EL (cell line): Measurements from ENCODE around the gene ST6GALNAC4.

Source experiments
- DNase-seq: peaks from one replicate; pipeline ENCODE4 v3.0.0-alpha.2; 2016

Gene ST6GALNAC4

DNA sequence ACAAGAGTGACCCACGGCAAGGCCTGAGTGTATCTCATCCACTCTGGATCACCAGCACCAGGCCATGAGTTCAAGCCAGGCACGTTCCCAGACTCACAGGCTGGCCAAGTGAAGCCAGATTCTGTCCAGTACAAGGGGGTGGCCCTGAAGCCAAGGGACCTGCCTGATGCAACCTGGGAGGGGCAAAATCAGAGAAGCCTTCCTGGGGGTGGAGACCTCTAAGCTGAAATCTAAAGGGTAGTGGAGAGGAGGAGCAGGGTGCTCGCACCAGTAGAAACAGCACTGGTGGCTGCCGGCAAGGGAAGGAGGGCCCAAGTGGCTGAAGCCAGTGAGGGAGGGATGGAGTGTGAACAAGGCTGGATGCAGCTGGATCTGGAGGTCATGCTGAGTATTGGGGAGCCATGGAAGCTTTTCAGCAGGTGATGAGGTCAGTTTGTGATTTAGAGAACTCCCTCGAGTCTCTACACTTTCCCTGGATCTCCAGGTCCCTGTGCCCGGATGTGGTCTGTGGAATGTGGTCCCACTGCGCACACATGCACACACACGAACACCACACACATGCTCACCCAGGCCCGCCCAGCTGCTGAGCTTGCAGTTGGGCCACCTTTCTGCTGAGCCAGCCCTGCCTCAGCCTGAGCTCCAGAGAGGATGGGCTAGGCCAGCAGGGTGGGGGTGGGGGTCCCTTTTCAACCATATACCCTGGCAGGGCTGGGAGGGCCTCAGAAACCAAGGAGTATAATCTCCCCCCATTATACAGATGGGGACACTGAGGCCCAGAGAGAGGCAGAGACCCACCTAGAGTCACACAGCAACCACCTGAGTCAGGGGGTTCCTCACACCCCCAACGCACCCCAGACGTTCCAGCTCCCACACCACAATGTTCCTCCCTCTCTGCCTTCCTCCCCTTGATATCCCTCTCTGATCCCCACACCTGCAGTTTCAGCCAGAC is 12.1 kb upstream of the ST6GALNAC4 start:
- peak; percentile 32 for DNase-seq

DNA sequence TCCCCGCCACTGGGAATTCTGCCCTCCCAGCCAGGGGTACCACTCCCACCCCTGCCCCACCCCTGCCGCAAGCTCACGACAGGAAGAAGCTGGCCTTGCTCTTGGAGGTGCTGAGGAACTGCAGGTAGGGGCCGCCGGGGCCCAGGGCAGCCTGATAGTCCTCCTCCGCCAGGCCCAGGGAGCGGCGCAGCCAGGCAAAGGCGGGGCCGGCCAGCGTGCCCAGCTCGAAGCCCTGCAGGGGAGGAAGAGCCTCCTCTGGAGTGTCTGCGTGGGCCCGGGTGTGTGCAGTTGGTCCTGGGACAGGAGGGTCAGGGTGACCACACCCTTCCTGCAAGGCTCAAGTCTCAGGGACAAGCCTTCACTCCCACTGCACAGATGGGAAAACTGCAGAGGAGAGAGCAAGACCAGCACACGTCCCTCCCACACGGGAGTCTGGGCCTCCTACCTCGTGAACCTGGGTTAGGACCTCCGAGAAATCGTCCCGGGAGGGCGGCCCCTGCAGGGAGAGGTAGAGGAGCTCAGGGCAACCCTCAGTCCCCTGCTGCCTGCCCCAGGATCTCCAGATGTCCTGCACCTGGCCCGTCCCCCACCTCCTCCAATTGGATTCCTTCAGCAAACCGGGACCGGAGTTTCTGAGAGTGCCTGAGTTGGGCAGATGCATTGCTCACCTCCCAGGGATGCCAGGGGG is 11.3 kb upstream of the ST6GALNAC4 start:
- DNase-seq, result no peak

DNA sequence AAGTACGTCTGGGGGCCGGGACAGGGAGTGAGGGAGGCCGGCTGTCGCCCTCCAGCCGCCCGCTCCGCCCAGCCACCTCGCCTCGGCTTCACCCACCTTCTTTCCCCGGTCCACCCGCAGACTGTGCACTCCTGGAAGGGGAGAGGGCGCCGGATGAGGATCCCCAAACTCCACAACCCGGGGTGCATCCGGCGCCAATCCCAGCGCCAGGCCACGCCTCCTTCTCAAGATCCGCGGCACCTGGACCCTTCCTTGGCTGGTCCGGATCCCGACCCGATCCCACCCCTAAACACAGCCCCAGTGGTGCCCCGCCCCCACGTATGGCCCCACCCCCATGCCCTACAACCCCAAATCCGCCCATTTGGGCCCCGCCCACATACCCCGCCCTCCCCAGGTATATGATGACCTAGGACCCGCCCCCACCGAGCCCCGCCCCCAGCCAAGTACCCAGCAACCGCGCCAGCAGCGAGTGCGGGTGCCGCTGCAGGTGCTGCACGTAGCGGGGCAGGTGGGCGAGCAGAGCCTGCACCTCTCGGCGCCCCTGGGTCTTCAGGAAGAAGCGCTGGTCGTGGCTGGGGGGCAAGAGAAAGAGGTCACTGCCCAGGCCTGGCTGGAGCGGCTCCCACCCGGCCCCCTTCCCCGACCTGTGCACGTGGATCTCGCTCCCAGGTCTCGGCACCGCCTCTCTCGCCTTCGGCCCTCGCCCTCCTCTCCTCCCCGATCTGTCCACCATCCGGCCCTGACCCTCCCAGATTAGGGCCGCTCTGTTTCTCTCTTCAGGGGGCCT is 10.6 kb upstream of the ST6GALNAC4 start:
- no peak for DNase-seq

DNA sequence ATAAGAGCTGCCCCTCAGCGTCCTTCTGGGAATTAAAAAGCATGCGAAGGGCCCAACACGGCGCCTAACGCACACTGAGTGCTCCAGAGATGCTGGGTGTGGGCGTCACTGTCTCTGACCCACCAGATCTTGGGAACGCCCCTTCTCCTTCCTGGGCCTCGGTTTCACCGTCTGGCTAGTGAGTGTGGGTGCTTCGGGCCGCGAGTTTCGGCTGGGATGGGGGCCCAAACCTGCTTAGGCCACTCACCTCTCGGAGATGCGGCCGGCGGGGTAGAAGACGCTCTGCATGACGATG is 10.0 kb upstream of the ST6GALNAC4 start:
- DNase-seq, result no peak

DNA sequence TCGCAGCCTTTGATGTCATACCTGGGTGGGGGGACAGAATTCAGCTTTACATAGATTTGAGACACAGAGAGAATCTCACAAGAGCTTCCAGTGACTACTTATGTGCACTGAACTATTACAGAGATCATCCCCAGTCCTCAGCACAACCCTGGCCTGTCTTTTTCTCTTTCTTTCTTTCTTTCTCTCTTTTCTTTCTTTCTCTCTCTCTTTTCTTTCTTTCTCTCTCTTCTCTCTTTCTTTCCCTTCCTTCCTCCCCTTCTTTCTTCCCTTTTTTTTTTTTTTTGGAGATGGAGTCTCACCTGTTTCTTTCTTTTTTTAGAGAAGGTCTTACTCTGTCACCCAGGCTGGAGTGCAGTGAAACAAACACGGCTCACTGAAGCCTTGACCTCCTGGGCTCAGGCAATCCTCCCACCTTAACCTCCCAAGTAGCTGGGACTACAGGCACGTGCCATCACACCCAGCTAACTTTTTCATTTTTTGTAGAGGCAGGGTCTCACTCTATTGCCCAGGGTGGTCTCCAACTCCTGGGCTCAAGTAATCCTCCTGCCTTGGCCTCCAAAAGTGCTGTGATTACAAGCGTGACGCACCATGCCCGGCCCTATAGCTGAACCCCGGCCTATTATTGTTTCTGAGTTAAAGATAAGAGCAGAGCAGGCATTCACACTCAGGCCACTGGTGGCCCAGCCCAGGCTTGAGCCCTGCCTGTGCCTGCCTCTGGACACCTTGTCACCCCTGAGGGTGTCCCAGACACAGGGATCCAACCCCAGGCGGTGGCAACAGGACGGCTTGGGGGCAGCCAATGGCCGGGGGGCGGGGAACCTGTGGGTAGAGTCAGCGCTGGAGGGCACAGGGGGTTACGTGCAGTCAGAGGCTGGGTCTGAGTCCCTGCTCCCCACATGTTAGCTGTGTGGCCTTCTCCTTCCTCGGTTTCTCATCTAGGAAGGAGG is 9.4 kb upstream of the ST6GALNAC4 start:
- DNase-seq, result no peak

DNA sequence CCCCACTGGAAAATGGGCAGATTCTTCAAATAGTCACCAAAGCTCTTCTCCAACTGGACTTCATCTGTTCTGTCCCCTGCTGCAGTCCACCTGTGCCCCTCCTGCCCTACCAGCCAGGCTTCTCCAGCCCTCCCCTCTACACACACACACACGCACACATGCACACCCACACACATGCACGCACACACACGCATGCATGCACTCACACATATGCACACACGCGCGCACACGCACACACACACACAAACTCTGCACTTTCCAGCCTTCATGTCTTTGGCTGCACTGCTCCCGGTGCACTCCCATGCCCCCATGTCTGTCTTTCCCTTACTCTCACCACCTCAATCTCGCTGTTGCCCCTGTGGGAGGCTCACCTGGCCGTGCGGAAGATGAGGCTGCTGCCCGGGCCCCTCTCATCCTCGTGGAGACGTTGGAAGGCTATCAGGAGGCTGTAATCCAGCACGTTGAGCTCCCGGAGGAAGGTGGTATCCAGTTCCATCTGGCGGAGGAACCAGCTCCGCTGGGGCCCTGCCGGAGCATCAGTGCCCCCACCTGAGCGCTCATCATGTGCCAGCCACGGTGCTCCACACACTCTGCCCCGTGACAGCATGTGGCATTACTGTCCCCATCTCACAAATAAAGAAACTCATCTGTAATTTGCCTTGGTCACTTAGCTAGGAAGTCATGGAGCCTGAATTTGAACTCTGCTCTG is 8.0 kb upstream of the ST6GALNAC4 start:
- DNase-seq, result no peak

DNA sequence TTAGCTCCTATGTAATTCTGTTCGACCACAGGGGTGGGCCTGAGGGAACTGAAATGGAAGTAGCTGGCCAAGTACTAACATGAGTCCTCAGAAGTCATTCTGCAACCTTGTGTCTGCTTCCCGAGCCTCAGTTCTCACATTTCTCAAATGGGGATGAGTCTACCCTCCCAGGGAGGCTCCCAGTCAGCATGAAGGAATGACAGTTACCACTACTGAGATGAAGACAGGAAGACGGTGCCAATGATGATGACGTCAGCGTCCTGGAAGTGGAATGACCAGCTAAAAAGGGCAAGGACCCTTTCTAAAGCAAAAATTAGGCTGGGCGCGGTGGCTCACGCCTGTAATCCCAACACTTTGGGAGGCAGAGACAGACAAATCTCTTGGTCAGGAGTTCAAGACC is 6.9 kb upstream of the ST6GALNAC4 start:
- DNase-seq, result peak; percentile 99

DNA sequence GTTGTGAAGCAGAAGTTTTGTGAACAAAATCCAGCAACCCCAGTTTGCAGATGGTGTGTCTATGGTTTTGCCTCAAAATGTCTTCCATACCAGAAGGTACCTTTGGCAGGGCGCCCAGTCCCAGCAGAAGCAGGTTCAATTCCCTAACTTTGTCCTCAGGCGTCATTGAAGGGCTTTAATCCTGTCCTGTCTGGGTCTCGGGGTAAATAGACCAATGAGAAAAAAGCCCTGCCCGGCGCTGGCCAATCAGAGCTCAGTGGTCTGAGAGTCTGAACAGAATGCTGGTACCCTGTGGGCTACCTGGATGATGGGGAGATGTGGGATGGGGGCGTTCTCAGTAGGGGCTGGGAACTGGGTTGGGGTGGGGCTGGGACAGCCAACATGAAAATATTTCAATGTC is 6.2 kb upstream of the ST6GALNAC4 start:
- DNase-seq, result no peak

DNA sequence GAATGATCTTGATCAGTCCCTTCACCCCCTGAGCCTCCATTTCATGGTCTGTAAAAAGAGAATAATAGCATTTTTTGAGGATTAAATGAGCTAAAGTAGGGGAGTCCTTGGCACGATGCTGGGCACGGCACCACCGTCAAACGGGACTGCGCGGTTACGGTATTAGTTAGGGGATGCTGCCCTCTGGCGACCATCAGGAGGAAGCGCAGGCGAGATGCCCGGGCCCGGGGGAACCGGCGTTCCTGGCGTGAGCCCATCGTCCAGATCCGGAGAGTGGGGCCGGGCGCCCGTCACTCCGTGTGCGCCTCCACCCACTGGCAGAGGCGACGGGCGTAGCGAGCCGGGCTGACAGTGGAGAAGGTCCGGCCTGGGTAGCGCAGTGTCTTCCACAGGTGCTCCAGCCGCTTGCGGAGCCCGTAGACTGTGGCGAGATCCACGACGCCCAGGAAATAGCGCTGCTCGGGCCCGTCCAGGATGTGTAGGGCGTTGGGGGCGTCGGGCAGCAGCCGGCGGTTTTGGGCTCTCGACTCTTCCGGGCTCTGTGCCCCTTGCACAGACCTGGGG is 4.8 kb upstream of the ST6GALNAC4 start:
- DNase-seq, result peak; percentile 59

DNA sequence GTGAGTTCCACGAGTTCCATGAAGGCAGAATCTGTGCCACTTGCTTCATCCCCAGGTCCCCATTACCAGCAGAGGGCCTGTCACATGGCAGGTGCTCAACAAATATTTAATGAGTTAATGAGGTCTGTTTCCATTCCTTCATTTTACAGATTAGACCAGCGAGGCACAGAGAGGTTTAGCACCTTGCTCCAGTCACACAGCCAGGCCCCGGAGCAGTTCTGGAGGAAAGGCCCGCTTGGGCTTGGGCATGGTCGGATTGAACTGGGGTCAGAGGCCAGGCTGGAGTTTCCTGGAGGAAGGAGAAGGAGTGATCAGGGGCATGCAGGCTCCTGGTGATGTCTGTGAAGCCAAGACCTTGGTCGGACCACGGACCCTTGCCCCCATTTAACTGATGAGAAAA is 4.0 kb upstream of the ST6GALNAC4 start:
- DNase-seq, result no peak

DNA sequence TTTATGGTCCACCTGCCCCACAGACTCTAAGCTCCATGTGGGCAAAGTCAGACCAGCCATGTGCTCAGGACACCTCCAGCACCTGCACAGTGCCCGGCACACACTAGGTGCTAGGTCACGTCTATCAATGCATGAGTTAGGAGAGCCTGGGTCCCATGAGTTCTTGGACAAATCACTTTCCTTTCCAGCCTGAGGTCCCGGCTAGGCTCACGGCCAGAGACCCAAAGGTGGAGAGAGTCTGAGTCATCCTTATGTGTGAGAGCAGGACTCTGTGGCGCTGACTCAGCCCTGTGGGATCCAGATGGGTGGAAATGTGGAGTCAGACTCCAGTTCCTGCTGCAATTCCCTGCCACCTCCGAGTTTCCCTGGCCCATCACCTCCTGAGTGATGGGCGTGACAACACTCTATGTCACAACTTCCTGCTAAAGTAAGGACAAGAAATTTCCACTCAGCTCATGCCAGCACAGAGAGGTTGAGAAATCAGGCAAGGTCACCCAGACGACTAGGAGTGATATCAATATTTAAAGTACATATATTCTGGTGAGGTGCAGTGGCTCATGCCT is 2.5 kb upstream of the ST6GALNAC4 start:
- DNase-seq, result peak; percentile 99

DNA sequence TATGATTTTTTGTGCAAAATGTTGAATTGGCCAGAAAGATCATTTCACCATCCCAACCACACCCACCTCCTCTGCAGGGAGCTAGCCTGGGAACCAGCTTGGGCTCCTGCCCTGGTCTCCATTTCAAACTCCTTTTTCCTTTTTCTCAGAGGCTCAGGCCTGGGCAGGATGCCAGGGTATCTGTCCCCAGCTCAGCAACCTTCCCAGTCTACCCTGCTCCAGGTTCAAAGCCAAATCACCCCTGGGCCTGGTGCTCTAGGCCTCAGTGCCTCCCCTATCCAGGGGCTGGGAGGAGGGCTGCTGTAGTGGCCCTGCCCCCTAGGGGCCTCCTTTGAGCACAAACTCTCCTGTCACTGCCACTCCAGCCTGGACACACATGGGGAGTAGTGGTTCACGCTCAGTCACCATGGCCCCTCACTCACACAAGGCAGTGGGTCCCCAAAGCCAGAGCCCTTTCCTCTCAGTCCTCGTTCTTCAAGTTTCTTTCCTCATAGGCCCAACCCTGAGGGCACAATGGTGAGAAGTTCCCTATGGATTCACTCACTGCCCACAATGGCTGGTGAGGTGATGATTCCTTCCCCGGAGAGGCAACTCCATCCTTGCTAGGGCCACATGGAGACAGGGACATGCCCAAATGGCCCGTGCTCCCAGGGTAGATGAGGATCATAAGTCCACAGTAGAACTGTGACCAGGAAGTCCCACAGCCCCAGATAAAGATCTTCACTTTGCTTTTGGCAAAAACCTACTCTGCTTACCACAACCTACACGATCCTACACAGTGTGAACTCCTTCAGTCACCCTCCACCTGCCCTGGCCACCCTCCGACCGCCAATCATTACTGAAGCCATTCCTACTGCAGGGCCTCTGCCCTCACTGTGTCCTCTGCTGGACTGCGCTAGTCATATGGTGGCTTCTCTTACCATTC is 1.6 kb upstream of the ST6GALNAC4 start:
- peak; percentile 35 for DNase-seq

DNA sequence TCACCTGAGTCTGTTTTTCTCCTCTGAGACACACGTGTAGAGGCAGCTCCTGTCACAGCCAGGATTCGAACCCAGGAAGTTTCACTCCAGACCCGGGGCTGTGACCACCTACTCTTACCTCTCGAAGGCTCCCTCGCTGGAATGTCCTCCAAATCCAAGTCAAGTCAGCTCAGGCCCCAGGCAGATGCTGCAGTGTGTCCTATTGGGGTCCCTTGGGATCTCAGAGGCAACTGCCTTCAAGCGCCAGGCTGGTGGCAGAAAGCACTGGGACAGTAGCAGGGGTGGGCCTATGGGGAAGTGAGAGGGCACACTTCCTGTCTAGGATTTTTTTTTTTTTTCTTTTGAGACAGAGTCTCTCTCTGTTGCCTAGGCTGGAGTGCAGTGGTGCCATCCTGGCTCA is 762 bp upstream of the ST6GALNAC4 start:
- DNase-seq, result no peak

DNA sequence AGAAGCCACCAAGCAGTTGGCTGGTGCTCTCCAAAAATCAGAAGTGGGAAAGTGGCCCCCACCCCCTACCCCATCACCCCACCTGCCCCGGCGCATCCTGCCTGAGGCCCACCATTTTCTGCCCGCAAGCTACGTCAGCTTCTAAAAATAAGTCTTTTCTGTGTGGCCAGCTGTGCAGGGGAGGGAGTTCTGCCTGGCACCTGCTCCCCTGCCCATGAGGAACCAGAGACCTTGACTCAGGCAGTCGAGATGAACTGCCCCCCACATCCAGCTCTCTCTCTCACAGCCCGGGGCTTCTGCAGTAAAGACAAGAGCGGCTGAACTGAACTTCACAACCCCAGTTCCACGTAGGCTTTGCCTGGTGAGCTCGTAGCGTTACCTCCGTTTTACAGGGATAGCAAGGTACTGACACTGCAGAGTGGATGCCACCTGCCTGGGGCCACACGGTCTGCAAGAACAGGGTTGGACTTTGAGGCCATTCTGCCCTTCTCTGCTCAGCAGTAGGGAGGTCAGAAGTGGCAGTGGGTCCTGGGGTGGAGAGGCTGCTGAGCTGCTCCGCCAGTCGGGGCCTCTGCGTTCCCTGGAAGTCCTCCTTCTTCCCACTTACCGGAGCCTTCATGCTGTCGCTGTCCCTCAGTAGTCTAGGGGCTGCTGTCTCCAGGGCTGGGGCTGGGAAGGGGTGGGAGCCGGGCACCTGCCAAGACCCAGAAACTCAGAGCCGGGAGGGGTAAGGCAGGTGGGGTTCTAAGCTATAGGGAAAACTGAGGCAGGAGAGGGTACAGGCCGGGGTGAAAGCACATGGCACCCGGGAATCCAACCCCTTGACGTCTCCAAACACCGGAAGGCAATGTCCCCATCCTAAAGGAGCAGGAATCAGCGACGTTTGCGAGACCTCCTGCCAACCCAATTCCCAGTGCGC is 781 bp downstream of the ST6GALNAC4 start:
- DNase-seq, result no peak

DNA sequence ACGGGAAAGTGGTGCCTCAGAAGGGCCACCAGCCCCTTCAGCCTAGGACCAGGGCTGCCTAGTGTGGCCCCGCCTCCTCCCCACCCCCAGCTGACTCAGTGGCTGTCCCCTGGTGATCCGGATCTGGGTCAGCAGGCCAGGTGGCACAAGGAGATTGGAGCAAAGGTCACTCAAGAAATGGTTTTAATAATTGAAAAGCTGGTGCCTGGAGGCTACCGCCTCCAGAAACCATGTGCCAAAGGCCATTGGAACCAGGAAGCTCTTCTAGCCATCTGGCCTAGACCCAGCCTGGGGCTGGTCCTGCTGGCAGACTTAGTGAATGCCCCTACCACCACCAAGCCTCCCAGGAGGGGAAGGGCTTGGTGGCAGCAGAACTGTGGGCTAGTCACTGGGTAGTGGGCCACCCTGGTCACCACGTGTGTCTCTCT is 1.5 kb downstream of the ST6GALNAC4 start:
- no peak for DNase-seq

DNA sequence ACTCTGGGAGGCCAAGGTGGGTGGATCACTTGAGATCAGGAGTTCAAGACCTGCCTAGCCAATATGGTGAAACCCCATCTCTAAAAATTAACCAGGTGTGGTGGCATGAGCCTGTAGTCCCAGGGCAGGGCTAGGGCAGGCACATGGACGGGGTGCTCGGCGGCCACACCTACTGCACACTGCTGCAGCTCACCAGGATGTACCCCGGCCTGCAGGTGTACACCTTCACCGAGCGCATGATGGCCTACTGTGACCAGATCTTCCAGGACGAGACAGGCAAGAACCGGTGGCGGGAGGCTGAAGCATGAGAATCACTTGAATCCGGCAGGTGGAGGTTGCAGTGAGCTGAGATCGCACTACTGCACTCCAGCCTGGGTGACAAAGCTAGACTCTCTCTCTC is 3.2 kb downstream of the ST6GALNAC4 start:
- DNase-seq, result no peak

DNA sequence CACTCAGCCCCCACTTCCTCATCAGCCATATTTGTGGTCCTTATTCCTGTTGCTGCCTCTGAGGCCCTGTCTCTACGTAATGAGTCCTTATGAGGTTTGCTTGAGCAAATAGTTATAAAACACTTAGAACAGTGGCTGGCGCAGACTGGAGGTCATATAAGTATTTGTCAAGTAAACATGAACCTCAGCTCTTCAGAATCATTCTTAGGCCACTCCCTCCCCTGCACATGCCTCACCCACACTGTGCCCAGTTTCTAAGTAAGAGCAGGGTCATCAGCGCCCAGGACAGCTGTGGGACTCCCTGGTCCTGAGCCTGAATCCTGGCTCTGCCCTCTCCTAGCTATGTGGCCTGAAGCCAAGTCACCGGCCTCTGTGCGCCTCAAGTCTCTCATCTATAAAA is 4.0 kb downstream of the ST6GALNAC4 start:
- no peak for DNase-seq

DNA sequence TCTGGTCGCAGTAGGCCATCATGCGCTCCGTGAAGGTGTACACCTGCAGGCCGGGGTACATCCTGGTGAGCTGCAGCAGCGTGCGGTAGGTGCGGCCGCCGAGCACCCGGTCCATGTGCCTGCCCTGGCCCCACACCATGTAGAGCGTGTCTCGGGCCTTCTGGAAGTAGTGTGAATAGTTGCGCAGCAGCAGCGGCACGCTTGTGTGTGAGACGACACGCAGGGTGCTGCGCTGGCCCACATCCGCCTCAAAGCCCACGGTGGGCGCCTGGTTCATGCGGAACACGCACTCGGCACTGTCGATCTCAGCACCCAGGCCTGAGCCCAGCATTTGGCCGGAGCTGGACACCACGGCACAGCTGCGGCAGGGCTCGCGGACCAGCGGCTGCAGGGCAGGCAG is 4.5 kb downstream of the ST6GALNAC4 start:
- no peak for DNase-seq
